Activated CD8-positive, alpha-beta memory T cell treated with anti-CD3 and anti-CD28 coated beads, Interleukin-2, amount 10 ng/mL, durations not matched to agents 7 days and 5 days (primary cell): ENCODE data around the gene AP1M1. TPM values are rescaled to one million over a fixed set of nuclear protein-coding genes. Genes with fewer than 3 reads are reported as not detected.

Experiments
- ATAC-seq: fragments of 150-1000 bp; cut with Tn5 transposase; one replicate; pipeline ENCODE4 v1.10.0; 2021; ENCODE audit warnings: moderate library complexity
- CTCF ChIA-PET: fragments of 350-600 bp; sonication (Branson Sonifier 250); formaldehyde crosslinking; loops from one replicate; lab custom pipeline; 2021; ENCODE audit warnings: antibody characterized with exemption; lab: Charles Lee
- DNase-seq: peaks from one replicate; pipeline ENCODE4 v3.0.0-alpha.2; 2020
- H3K27ac Mint-ChIP-seq: one replicate; pipeline ENCODE4 v1.8.0; 2021; ENCODE audit warnings: mild to moderate bottlenecking, mixed read lengths
- H3K27me3 Mint-ChIP-seq: one replicate; pipeline ENCODE4 v1.8.0; 2021; ENCODE audit warnings: mixed read lengths
- H3K36me3 Mint-ChIP-seq: one replicate; pipeline ENCODE4 v1.8.0; 2021; ENCODE audit warnings: mild to moderate bottlenecking, mixed read lengths
- H3K4me1 Mint-ChIP-seq: one replicate; pipeline ENCODE4 v1.8.0; 2021; ENCODE audit warnings: mixed read lengths
- H3K4me3 Mint-ChIP-seq: one replicate; pipeline ENCODE4 v1.8.0; 2021; ENCODE audit warnings: mild to moderate bottlenecking, moderate library complexity, mixed read lengths
- H3K9me3 Mint-ChIP-seq: one replicate; pipeline ENCODE4 v1.8.0; 2022; ENCODE audit warnings: low read depth, mixed read lengths
- total RNA-seq, 2 experiments: library from RNA; stranded (reverse); gene quantifications; one replicate each; pipeline ENCODE4 v1.2.3, GENCODE V29; 2021

Gene AP1M1
- total RNA-seq, 2 experiments from 2014 or later: 144 to 154 TPM

- no peak for DNase-seq
- H3K27ac Mint-ChIP-seq: no peak overlapping the region
- no peaks in the 10 kb centered on the region for H3K4me1 Mint-ChIP-seq
- peaks cover 19% of the 10 kb centered on the region for H3K27me3 Mint-ChIP-seq
- no peak for ATAC-seq
- CTCF ChIA-PET: no interaction called here
- H3K36me3 Mint-ChIP-seq: no peaks in the 10 kb centered on the region
- H3K9me3 Mint-ChIP-seq: no peaks in the 10 kb centered on the region
- H3K4me3 Mint-ChIP-seq: no peak overlapping the region
Measured at GRCh38 chr19:16295057-16295456, 97.3 kb downstream of the AP1M1 start.

Other genes starting within 250 kb of the AP1M1 start
- gene OR10H4, start 248.9 kb upstream of the AP1M1 start, total RNA-seq: not detected
- gene TPM4, start 121.4 kb upstream of the AP1M1 start, total RNA-seq: 100 to 1,000 TPM; 491 to 493 TPM
- 100 to 1,000 TPM; 204 to 271 TPM for gene RAB8A, start 86.0 kb upstream of the AP1M1 start, total RNA-seq
- gene HSH2D, start 54.2 kb upstream of the AP1M1 start, total RNA-seq: 100 to 1,000 TPM; 181 to 199 TPM
- gene CIB3, start 24.4 kb upstream of the AP1M1 start, total RNA-seq: not detected
- 10 to 100 TPM; 64.6 to 72.0 TPM for gene FAM32A, start 12.5 kb upstream of the AP1M1 start, total RNA-seq
- 100 to 1,000 TPM in 1 of 2 experiments, 10 to 100 TPM in 1; 62.1 to 124 TPM for gene KLF2, start 126.9 kb downstream of the AP1M1 start, total RNA-seq